Measurements from ENCODE around the gene SLC35C1.

Gene SLC35C1

DNA sequence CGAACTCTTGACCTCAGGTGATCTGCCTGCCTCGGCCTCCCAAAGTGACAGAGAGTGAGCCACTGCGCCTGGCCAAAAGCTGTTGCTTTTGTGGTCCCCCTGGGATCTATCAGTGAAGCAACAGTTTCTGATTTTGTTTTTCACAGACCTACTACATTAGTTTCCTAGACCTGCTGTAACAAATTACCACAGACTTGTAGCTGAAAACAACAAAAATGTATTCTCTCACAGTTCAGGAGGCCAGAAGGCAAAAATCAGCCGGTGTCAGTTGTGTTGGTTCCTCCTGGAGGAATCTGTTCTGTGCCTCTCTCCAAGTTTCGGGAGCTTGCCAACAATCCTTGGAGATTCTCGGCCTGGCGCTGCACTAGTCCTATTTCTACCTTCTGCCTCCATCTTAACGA is 8.5 kb upstream of the SLC35C1 start:
- Histone ChIP-seq H3K9ac (ENCODE audit: low read depth, low read length, poor library complexity, severe bottlenecking) (no peak overlapping the region), H3K9me2 (replicated peaks; ENCODE audit: low read depth, low read length) (no peaks in the 10 kb centered on the region), H3K36me3 (ENCODE audit: insufficient read depth, low read length) (no peaks in the 10 kb centered on the region), H3K4me1 (ENCODE audit: insufficient read depth, low read length, poor library complexity, severe bottlenecking) (no peaks in the 10 kb centered on the region), H3K4me2 (ENCODE audit: low read depth, low read length, poor library complexity, severe bottlenecking) (no peak overlapping the region), H3K4me3 (ENCODE audit: low read length, poor library complexity, severe bottlenecking) (no peak overlapping the region), H4K20me1 (ENCODE audit: insufficient read depth, low read length, poor library complexity, severe bottlenecking) (no peaks in the 10 kb centered on the region), H2AFZ (ENCODE audit: low read length) (no peak overlapping the region), H3F3A (ENCODE audit: low read depth) (no peaks in the 10 kb centered on the region), H3K27me3 (ENCODE audit: insufficient read depth, low read length, poor library complexity, severe bottlenecking) (no peaks in the 10 kb centered on the region), H3K9me3 (ENCODE audit: insufficient read depth, low read depth, low read length) (no peaks in the 10 kb centered on the region), H3K79me2 (ENCODE audit: insufficient read depth, low read length) (no peaks in the 10 kb centered on the region)
- TF ChIP-seq, protein P1, sequence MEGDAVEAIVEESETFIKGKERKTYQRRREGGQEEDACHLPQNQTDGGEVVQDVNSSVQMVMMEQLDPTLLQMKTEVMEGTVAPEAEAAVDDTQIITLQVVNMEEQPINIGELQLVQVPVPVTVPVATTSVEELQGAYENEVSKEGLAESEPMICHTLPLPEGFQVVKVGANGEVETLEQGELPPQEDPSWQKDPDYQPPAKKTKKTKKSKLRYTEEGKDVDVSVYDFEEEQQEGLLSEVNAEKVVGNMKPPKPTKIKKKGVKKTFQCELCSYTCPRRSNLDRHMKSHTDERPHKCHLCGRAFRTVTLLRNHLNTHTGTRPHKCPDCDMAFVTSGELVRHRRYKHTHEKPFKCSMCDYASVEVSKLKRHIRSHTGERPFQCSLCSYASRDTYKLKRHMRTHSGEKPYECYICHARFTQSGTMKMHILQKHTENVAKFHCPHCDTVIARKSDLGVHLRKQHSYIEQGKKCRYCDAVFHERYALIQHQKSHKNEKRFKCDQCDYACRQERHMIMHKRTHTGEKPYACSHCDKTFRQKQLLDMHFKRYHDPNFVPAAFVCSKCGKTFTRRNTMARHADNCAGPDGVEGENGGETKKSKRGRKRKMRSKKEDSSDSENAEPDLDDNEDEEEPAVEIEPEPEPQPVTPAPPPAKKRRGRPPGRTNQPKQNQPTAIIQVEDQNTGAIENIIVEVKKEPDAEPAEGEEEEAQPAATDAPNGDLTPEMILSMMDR (conservative IDR thresholded peaks at IDR 0.05; ENCODE audit: low read length), result no peak
- no peak for TF ChIP-seq EZH2phosphoT487 (IDR thresholded peaks at IDR 0.05; ENCODE audit: borderline replicate concordance)

DNA sequence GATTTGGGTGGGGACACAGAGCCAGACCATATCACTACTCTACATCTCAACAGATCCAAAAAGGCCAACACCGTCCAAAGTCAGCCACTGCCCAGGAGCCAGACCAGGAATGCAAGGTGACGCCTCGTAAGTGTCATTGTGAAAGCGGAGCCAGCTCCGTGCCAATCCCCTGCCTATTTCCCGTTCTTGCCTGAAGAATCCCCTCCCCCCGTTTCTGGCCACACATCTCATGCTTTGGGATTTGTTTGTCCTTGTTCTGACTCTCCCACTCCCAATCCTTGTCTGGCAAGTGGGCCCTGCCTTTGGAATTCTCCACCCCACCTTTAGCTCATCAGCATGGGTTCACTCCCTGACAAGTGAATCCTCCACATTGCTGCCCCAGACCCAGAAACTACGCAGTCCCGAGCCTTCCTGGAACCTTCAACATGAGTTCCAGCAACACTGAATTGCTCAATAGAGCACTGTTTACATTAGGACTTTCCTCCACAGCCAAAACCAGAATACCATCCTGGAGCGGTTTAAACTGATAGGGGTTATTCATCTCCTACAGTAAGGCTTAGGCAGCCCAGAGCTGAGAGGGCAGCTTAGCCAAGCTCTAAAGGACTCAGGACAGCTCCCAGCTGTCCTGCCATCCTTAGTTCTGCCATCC is 6.0 kb upstream of the SLC35C1 start:
- Histone ChIP-seq H3K9me2 (replicated peaks; ENCODE audit: low read depth, low read length) (no peaks in the 10 kb centered on the region), H3K4me2 (ENCODE audit: low read depth, low read length, poor library complexity, severe bottlenecking) (no peak overlapping the region), H3K4me3 (ENCODE audit: low read length, poor library complexity, severe bottlenecking) (no peak overlapping the region), H3K36me3 (ENCODE audit: insufficient read depth, low read length) (no peaks in the 10 kb centered on the region), H3F3A (ENCODE audit: low read depth) (no peaks in the 10 kb centered on the region), H3K9me3 (ENCODE audit: insufficient read depth, low read depth, low read length) (no peaks in the 10 kb centered on the region), H3K79me2 (ENCODE audit: insufficient read depth, low read length) (no peaks in the 10 kb centered on the region), H3K27me3 (ENCODE audit: insufficient read depth, low read length, poor library complexity, severe bottlenecking) (no peaks in the 10 kb centered on the region), H3K9ac (ENCODE audit: low read depth, low read length, poor library complexity, severe bottlenecking) (no peak overlapping the region), H3K4me1 (ENCODE audit: insufficient read depth, low read length, poor library complexity, severe bottlenecking) (peaks cover under 1% of the 10 kb centered on the region), H2AFZ (ENCODE audit: low read length) (no peak overlapping the region), H4K20me1 (ENCODE audit: insufficient read depth, low read length, poor library complexity, severe bottlenecking) (no peaks in the 10 kb centered on the region)
- no peak for TF ChIP-seq EZH2phosphoT487 (IDR thresholded peaks at IDR 0.05; ENCODE audit: borderline replicate concordance)
- TF ChIP-seq, protein P1 (conservative IDR thresholded peaks at IDR 0.05; ENCODE audit: low read length), result no peak

DNA sequence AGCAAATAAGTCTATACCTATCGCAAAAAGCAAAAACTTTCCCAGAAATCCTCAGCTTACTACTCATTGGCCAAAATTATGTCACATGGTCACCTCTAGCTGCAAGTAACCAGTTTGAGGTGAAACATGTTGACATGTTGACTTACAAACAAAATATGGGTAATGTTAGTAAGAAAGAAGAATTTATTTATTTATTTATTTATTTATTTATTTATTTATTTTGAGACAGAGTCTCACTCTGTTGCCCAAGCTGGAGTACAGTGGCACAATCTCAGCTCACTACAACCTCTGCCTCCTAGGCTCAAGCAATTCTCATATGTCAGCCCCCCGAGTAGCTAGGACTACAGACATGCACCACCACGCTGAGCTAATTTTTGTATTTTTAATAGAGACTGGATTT is 5.4 kb upstream of the SLC35C1 start:
- Histone ChIP-seq H3K79me2 (ENCODE audit: insufficient read depth, low read length) (no peaks in the 10 kb centered on the region), H4K20me1 (ENCODE audit: insufficient read depth, low read length, poor library complexity, severe bottlenecking) (no peaks in the 10 kb centered on the region), H3F3A (ENCODE audit: low read depth) (no peaks in the 10 kb centered on the region), H3K27me3 (ENCODE audit: insufficient read depth, low read length, poor library complexity, severe bottlenecking) (no peaks in the 10 kb centered on the region), H3K4me1 (ENCODE audit: insufficient read depth, low read length, poor library complexity, severe bottlenecking) (peaks cover 7% of the 10 kb centered on the region), H3K9me2 (replicated peaks; ENCODE audit: low read depth, low read length) (no peaks in the 10 kb centered on the region), H3K36me3 (ENCODE audit: insufficient read depth, low read length) (no peaks in the 10 kb centered on the region), H2AFZ (ENCODE audit: low read length) (no peak overlapping the region), H3K9ac (ENCODE audit: low read depth, low read length, poor library complexity, severe bottlenecking) (no peak overlapping the region), H3K4me3 (ENCODE audit: low read length, poor library complexity, severe bottlenecking) (no peak overlapping the region), H3K4me2 (ENCODE audit: low read depth, low read length, poor library complexity, severe bottlenecking) (no peak overlapping the region), H3K9me3 (ENCODE audit: insufficient read depth, low read depth, low read length) (no peaks in the 10 kb centered on the region)
- no peak for TF ChIP-seq EZH2phosphoT487 (IDR thresholded peaks at IDR 0.05; ENCODE audit: borderline replicate concordance)
- TF ChIP-seq, protein P1 (conservative IDR thresholded peaks at IDR 0.05; ENCODE audit: low read length), result no peak

Data from Loucy (cell line).